MM.1S (cell line): ENCODE results near the gene FADS3.
A peak's percentile ranks its signal among the peaks of the same experiment; 100 is the strongest.

Experiments
- DNase-seq: peaks from one replicate; pipeline ENCODE4 v3.0.0-alpha.2; 2015
- H2AFZ ChIP-seq: fragments of 300-600 bp; sonication (generic); 2 replicates; pipeline ENCODE4 v1.6.0; 2016; ENCODE audit warnings: antibody characterized with exemption, low read length
- H3F3A ChIP-seq: fragments of 300-600 bp; sonication (generic); 2 replicates; pipeline ENCODE4 v1.6.1; 2016; ENCODE audit warnings: mild to moderate bottlenecking, antibody characterized with exemption, low read length, moderate library complexity, mixed read lengths; ENCODE audit not compliant: insufficient read depth
- H3K27ac ChIP-seq: fragments of 300-600 bp; sonication (generic); 2 replicates; pipeline ENCODE4 v1.5.1; 2016; ENCODE audit warnings: mild to moderate bottlenecking, low read length
- H3K27me3 ChIP-seq: fragments of 300-600 bp; sonication (generic); replicated peaks from 2 replicates; pipeline ENCODE4 v1.6.0; 2016; ENCODE audit warnings: low read length; ENCODE audit not compliant: insufficient read depth
- H3K36me3 ChIP-seq: fragments of 300-600 bp; sonication (generic); replicated peaks from 2 replicates; pipeline ENCODE4 v1.6.1; 2016; ENCODE audit warnings: mild to moderate bottlenecking, low read length, mixed read lengths; ENCODE audit not compliant: insufficient read depth
- H3K4me1 ChIP-seq: fragments of 300-600 bp; sonication (generic); 2 replicates; pipeline ENCODE4 v1.6.1; 2016; ENCODE audit warnings: low read length, mixed read lengths
- H3K4me2 ChIP-seq: fragments of 300-600 bp; sonication (generic); 2 replicates; pipeline ENCODE4 v1.6.0; 2016; ENCODE audit warnings: low read depth, low read length
- H3K4me3 ChIP-seq: fragments of 300-600 bp; sonication (generic); 2 replicates; pipeline ENCODE4 v1.5.1; 2016; ENCODE audit warnings: low read length, mixed read lengths
- H3K79me2 ChIP-seq: fragments of 300-600 bp; sonication (generic); 2 replicates; pipeline ENCODE4 v1.6.1; 2016; ENCODE audit warnings: mixed run types, low read length, mixed read lengths
- H3K9ac ChIP-seq: fragments of 300-600 bp; sonication (generic); 2 replicates; pipeline ENCODE4 v1.6.1; 2016; ENCODE audit warnings: low read length, mixed read lengths
- H3K9me2 ChIP-seq: fragments of 300-600 bp; sonication (generic); replicated peaks from 2 replicates; pipeline ENCODE4 v1.6.1; 2016; ENCODE audit warnings: mild to moderate bottlenecking, low read length, mixed read lengths; ENCODE audit not compliant: insufficient read depth
- H3K9me3 ChIP-seq: fragments of 300-600 bp; sonication (generic); replicated peaks from 2 replicates; pipeline ENCODE4 v1.6.1; 2016; ENCODE audit warnings: mild to moderate bottlenecking, low read length, mixed read lengths; ENCODE audit not compliant: insufficient read depth
- H4K20me1 ChIP-seq: fragments of 300-600 bp; sonication (generic); 2 replicates; pipeline ENCODE4 v1.6.1; 2016; ENCODE audit warnings: mild to moderate bottlenecking, low read length, moderate library complexity, mixed read lengths; ENCODE audit not compliant: insufficient read depth
- CTCF ChIP-seq: fragments of 300-600 bp; sonication (generic); IDR thresholded peaks from 2 replicates; pipeline ENCODE4 v1.5.1; 2016; ENCODE audit warnings: antibody characterized with exemption, low read length, mixed read lengths
- EZH2 ChIP-seq: fragments of 300-600 bp; sonication (generic); optimal IDR thresholded peaks from 2 replicates; pipeline ENCODE3; 2017; ENCODE audit warnings: low read depth, mild to moderate bottlenecking, antibody characterized with exemption, low read length, mixed read lengths
- EZH2phosphoT487 ChIP-seq: fragments of 300-600 bp; sonication (generic); IDR thresholded peaks from 2 replicates; pipeline ENCODE4 v1.6.1; 2018; ENCODE audit warnings: antibody characterized with exemption, low read length

The FADS3 gene

GRCh38 chr11:61901397-61901796 lies 10.1 kb upstream of the FADS3 start:
- Histone ChIP-seq H3K79me2 (no peaks in the 10 kb centered on the region), H3K9ac (no peak overlapping the region), H3K27ac (no peak overlapping the region), H3K4me2 (no peak overlapping the region), H3F3A (no peaks in the 10 kb centered on the region), H3K4me3 (no peak overlapping the region), H3K9me3 (no peaks in the 10 kb centered on the region), H3K4me1 (peaks cover 4% of the 10 kb centered on the region; the same call in 1 of the 2 replicates), H3K27me3 (peaks cover 6% of the 10 kb centered on the region; the same call in 1 of the 2 replicates), H3K9me2 (no peaks in the 10 kb centered on the region), H4K20me1 (no peaks in the 10 kb centered on the region), H2AFZ (no peak overlapping the region), H3K36me3 (no peaks in the 10 kb centered on the region)
- DNase-seq, result no peak
- TF ChIP-seq EZH2, result no peak
- TF ChIP-seq CTCF, result no peak
- TF ChIP-seq EZH2phosphoT487, result no peak

- no peaks in the 10 kb centered on the region for H4K20me1 ChIP-seq
- DNase-seq, result no peak
Measured at GRCh38 chr11:61900251-61900650, 8.9 kb upstream of the FADS3 start.

GRCh38 chr11:61899146-61899841 lies 7.9 kb upstream of the FADS3 start:
- Histone ChIP-seq H3K27ac (no peak overlapping the region), H3K4me1 (peaks cover 4% of the 10 kb centered on the region; the same call in 1 of the 2 replicates), H3K4me3 (no peak overlapping the region), H2AFZ (peak overlapping the region; percentile 58; the same call in 1 of the 2 replicates), H3K9ac (no peak overlapping the region), H3K9me3 (no peaks in the 10 kb centered on the region), H3K27me3 (peaks cover 24% of the 10 kb centered on the region), H3K36me3 (no peaks in the 10 kb centered on the region), H3K79me2 (no peaks in the 10 kb centered on the region), H3F3A (no peaks in the 10 kb centered on the region), H3K4me2 (peak overlapping the region; percentile 27; the same call in 1 of the 2 replicates), H3K9me2 (no peaks in the 10 kb centered on the region), H4K20me1 (no peaks in the 10 kb centered on the region)
- TF ChIP-seq EZH2phosphoT487 (no peak), CTCF (peak; percentile 99)
- DNase-seq, result peak; percentile 77

More at GRCh38 chr11:61900251-61900650, 8.9 kb upstream of the FADS3 start:
- H2AFZ ChIP-seq, result no peak overlapping the region
- H3K27ac ChIP-seq, result no peak overlapping the region
- H3K36me3 ChIP-seq, result no peaks in the 10 kb centered on the region
- no peaks in the 10 kb centered on the region for H3K9me2 ChIP-seq
- no peak overlapping the region for H3K9ac ChIP-seq
- H3F3A ChIP-seq, result no peaks in the 10 kb centered on the region
- peaks cover 4% of the 10 kb centered on the region; the same call in 1 of the 2 replicates for H3K4me1 ChIP-seq
- no peaks in the 10 kb centered on the region for H3K79me2 ChIP-seq
- no peak overlapping the region for H3K4me3 ChIP-seq
- H3K4me2 ChIP-seq, result no peak overlapping the region
- H3K27me3 ChIP-seq, result peaks cover 17% of the 10 kb centered on the region
- no peaks in the 10 kb centered on the region for H3K9me3 ChIP-seq
- no peak for TF ChIP-seq CTCF
- TF ChIP-seq EZH2, result no peak
- TF ChIP-seq EZH2phosphoT487, result no peak
